Cerebellar nuclear complex (tissue), 1 donor: ENCODE data around the gene HES7.
A peak's percentile ranks its signal among the peaks of the same experiment; 100 is the strongest.

Experiments
- DNase-seq, 2 experiments: peaks; one replicate each; lab custom pipeline; 2025; lab: John Stamatoyannopoulos, UW

Gene HES7

GRCh38 chr17:8142887-8143580 is 19.1 kb upstream of the HES7 start:
- no peak for DNase-seq

DNA sequence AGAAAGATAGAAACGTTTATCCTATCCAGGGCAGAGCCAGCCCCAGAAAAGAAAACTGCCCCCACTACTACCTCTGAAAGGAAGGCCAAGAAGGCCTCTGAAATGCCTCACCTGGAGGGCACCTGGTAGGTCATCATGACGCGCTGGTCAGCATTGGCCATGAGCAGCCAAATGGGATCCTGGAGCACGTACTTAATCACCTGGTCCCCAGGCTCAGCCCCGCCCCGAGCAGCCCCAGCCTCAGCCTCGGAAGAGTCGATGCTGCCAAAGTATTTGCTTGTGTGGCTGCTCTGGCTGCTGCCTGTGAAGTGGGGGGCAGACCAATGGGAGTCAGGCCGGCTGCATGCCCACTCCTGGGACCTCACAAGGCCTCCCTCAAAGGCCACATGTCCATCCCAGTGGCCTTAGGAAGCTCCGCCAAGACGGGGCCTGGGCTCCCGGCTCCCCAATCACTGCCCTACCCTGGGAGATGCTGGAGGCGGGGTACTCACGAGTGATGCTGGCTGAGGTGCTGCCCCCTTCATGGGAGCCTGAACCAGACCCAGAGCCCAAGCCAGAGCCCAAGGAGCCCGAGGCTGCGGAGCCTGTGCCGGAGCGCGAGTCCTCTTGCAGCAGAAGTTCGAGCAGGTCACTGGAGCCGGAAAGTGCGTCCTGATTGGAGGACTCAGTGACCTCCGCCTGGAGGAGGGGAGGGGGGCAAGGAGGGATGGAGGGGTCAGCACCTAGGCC is 18.4 kb upstream of the HES7 start:
- no peak for DNase-seq

DNA sequence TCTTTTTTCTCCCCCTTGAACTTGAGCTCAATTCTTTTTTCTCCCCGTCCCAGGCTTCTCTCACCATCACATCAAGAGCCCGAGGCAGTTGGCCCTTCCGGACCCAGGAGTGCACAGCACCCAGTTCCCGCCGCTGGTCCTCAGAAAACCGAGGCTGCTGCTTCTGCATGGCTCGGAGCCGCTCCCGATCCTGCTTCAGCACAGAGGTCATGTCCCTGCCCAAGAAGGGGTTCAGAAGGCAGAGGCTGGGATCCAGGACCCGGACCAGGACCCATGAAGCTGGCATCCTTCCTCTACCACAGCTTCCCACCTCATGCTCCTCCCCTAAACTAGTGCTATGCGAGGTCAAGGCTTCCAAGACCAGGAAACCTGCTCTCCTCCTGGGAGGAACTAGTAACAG is 17.8 kb upstream of the HES7 start:
- no peak for DNase-seq

GRCh38 chr17:8141045-8141444 is 17.1 kb upstream of the HES7 start:
- DNase-seq: no peak

DNA sequence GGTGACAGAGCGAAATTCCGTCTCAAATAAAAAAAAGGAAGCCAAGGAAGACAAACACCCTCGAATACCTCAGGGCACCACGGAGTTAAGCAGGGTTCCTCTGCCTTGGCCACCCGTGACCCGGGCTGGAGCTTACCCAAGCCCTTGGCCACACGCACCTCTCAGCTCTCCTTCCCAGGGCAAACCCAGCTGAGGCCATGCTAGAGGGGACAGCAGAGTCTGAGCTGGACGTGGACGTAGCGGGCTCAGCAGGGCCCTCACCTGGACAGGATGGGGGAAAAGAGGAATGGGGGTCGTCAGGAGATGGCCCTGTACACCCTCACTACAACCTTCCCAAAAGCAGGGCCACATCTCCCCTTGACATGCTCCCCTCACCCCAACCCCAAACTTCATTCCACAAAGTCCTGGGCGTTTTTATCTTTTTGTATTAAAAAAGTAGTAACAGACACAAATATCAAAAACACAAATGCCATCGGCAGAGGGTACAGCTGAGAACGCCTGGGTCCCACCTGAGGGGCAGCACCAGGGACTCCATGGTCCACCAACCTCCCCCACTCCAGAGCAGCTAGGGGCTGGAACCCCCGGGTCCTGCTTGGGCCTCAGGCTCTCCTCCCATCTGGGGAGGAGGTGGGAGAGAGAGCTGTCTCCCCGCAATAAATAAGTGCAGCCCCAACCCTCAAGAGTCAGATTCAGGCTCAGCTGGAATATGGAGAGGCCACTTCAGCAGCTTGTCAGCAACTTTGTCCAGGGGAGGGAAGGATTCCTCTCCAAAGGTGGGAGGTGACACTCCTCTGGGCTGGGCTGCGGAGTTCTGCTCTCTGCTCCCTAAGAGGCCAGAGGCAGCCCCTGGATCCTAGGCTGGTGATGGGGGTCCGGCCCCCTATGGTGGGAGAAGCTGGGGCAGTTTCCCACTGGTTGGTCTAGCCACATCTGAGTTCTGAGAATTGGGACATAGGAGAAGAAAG is 16.4 kb upstream of the HES7 start:
- DNase-seq: no peak

DNA sequence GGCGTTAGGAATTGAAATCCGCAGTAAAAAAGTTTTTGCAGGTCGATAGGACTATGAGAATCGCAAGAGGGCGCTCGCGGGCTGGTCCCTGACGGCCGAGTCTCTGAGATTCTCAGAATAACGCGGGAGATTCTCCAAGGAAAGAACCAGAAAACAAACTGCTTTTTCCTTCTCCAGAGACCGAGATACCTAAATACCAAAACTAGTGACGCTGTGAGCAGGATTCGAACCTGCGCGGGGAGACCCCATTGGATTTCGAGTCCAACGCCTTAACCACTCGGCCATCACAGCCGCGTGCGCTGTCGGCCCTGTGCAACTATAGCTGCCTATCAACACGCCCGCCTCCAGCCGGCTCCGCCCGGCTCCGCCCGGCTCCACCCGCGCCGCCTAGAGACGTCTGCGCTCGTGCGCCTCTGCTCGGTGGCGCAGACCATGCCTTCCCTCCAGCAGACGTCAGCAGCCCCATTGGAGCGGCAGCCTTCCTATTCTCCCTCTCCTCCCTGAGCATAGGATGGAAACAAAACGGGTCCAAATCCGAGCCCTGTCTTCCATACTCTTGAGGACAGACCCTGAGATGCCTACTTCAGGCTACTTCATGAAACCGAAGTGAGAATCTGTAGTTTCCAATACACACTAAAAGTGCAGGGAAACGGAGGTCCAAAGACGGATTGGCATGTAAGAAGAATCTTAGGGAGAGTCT is 14.9 kb upstream of the HES7 start:
- DNase-seq: peak; percentile 48 to 78

GRCh38 chr17:8138374-8138671 is 14.4 kb upstream of the HES7 start:
- no peak for DNase-seq

DNA sequence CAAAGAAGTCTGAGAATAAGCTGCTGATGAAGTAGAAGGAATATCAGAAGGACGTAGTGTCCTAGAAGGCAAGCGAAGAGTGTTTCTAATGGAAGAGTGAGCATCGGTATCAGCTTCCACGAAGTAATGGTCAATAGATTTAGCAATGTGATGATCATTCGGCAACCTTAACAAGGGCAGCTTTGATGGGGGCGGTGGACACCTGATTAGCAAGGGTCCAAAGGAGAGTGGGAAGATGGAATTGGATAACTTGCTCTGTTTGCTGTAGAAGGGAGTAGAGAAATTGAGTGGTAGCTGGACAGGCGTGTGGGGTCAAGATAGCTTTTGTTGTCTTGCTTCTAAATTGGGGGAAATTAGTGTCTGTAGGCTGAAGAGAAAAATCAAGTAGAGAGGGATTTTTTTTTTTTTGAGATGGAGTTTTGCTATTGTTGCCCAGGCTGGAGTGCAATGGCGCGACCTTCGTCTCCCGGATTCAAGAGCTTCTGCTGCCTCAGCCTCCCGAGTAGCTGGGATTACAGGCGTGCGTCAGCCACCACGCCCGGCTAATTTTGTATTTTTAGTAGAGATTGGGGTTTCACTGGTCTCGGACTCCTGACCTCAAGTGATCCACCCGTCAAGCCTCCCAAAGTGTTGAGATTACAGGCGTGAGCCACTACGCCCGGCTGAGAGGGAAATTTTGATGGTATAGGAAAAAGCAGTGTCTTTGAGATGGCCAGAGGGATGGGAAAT is 13.9 kb upstream of the HES7 start:
- DNase-seq: no peak

- DNase-seq: no peak
These were observed 10.0 kb upstream of the HES7 start for GRCh38 chr17:8133941-8134340.

- DNase-seq: no peak
These were observed 9.5 kb upstream of the HES7 start for GRCh38 chr17:8133399-8133798.

GRCh38 chr17:8131844-8132441 is 8.0 kb upstream of the HES7 start:
- no peak for DNase-seq

GRCh38 chr17:8128125-8128784 is 4.3 kb upstream of the HES7 start:
- no peak for DNase-seq

DNA sequence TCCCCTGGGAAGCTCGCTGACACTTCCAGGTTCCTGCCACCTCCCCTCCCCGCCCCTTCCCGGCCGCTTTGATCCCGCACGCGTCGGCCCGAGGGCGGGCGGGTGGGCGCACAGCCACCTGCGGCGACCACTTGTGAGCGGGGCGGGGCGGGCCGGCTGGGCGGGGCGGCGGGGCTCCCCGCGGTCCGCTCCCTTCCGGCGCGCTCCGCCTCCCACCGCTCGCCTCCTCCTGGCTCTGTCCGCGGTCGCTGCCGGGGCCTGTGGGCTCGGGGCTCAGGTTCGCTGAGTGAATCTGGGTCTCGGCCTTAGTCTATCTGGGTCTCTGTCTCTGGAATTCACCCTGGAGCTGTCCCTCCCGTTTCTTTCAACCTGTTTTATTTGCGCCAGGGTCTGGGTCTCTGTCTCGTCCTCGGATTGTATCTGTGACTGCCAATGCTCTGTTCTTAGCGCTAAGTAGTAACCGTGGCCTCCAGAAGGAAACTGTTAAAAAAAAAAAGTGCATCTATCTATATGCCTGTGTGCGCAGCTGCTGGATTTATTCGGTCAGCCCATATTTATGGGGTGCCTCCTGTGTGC is 2.7 kb upstream of the HES7 start:
- no peak for DNase-seq

- DNase-seq: no peak
These were observed 2.1 kb upstream of the HES7 start for GRCh38 chr17:8125947-8126490.

DNA sequence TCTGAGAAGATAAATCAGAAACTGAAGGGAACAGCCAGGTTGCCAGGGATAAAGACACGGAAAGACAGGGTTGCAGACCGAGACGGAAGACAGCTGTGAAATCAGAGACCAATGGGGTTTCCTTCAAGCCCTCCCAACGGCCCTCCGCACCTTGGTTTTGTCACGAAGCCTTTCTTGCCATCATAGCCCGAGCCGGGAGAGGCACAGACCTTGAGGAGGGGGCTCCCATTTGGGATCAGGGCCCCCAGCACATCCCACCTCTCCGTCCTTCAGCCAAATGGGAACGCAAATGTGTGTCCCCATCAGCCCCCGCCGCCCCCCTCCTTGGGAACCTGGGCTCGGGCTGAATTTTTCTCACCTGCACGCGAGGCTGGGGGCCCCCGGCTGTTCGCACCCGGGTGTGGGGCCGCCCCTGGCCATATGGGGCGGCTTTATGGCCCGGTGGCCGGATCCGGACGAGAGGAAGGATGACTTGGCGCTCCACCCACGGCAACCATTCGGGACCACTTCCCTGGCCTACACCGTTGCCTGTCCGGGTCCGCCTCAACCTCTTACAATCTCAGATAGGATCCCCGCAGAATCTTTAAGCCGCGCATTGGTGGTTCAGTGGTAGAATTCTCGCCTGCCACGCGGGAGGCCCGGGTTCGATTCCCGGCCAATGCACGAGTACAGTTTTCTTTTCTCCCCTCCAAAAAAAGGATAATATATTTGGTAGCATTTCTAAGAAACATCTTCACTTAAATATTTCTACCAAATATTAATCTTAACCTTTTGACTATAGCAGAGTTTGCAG is 1.4 kb upstream of the HES7 start:
- DNase-seq: peak in 1 of 2 experiments; percentile 31

DNA sequence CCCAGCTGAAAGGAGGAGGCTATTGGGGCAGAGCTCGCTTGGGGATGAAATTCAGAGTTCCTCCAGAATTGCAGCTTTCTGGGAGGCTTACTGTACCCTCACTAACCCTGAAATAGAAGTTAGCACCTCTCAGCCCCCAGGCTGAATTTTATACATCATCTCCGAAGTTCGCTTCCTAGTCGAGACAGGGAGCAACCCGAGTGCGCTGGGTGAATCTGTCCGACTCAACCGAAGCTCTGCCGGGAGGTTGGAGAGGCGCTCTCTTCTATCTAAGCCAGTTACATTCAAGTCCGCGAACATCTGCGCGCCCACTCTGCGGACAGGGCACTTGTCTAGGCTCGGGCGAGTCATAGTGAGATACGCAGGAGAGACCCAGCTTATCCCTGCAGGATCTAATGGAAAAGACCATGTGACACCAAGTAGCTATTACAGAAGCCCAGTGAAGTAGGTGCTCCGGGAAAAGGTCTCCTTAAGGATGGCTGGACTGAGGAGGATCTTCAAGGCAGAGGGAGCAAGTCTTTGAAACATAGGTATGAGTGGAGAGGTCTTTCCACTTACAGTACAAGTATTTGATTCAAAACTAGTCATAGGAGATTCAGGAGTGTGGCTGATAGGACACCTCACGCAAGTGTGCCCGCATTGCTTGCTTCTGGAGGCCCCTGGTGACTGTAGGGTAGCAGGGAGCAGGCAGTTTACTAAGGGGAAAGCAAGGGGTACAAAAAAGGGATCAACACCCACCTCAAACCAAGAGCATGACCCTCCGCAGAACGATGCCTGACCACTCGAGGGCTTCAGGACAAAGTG is 646 bp upstream of the HES7 start:
- no peak for DNase-seq

DNA sequence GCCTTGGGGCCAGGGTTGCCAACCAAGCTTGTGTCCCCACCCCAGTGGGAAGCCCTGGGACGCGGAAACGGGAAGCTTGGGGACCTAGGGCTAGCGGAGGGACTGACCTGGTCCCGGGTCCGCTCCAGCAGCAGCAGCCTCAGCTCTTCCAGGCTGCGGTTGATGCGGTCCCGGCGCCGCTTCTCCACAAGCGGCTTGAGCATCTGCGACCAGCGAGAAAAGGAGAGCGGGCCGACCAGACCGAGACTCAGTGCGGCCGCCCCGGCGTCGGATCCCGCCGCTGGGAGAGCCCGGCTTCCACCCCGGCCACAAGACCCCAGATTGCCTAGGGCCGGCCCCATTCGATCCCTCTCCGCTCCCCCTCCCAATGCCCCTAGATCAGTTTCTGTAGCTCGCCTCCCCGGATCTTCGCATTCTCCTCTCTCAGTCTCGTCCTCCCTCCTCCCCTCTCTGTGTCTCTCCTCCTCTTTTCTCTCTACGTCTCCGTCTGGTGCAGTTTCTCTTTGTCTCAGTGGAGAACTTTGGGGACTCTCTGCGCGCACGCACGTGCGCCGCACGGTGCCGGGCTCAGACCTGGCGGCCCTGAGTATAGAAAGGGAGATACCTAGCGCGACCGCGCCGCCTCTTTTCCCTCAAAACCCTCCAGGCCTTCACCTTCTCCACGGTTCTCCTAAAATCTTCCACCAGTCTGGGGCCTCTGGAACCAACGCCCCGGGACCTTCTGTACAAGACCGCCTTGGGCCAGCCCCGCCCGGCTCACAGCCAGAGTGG is 797 bp downstream of the HES7 start:
- DNase-seq: no peak
